Urinary bladder (tissue), 4 donors: ENCODE results near the gene SSB. TPM values are rescaled to one million over a fixed set of nuclear protein-coding genes. Genes with fewer than 3 reads are reported as not detected.
A peak's percentile ranks its signal among the peaks of the same experiment; 100 is the strongest.
"Not testable (repeated sequence)": the region's sequence is repeated elsewhere in the genome, so short reads cannot be mapped to it uniquely, and the experiment has no call there.

Source experiments
- DNase-seq: peaks from one replicate; pipeline ENCODE4 v3.0.0-alpha.2; 2015; ENCODE audit errors: extremely low spot score
- H3K27ac ChIP-seq: one replicate; pipeline ENCODE4 v1.5.1; 2013; ENCODE audit warnings: low read depth, mild to moderate bottlenecking, moderate library complexity
- H3K36me3 ChIP-seq: one replicate; pipeline ENCODE4 v1.6.1; 2013; ENCODE audit warnings: mild to moderate bottlenecking, moderate library complexity; ENCODE audit not compliant: insufficient read depth
- H3K4me1 ChIP-seq: one replicate; pipeline ENCODE4 v1.6.1; 2013; ENCODE audit warnings: mild to moderate bottlenecking, moderate library complexity; ENCODE audit not compliant: insufficient read depth
- H3K4me3 ChIP-seq: one replicate; pipeline ENCODE4 v1.5.1; 2013; ENCODE audit warnings: low read depth, low read length
- WGBS: extraction: QIAGEN DNeasy Blood & Tissue Kit; methylation state at CpG from one replicate; pipeline ENCODE4 v1.1.7; 2013; 5-methylcytosine and 5-hydroxymethylcytosine counted together
- polyA plus RNA-seq: library from polyadenylated mRNA; stranded (reverse); fragments of 200-250 nt; gene quantifications from one replicate; pipeline ENCODE4 v1.2.3, GENCODE V29; 2013
- total RNA-seq: library from RNA; depleted of rRNA; stranded (reverse); fragments of >200 nt; gene quantifications from one replicate; pipeline ENCODE4 v1.2.3, GENCODE V29; 2014
- donor health status: healthy with polysubstance abuse.
- donor health status: healthy.

SSB gene
- total and polyA plus RNA-seq, 2 donors, result 91.4 to 100 TPM

GRCh38 chr2:169828141-169828811, 29.6 kb downstream of the SSB start:
- peak overlapping the region; percentile 87 for H3K27ac ChIP-seq
- peaks cover 1% of the 10 kb centered on the region for H3K4me1 ChIP-seq
- no peaks in the 10 kb centered on the region for H3K36me3 ChIP-seq
- peak overlapping the region; percentile 89 for H3K4me3 ChIP-seq
- WGBS, result 1% methylated on average over 13 of the region's 13 CpGs
- no peak for DNase-seq

- 66% methylated on average over 1 of the region's 1 CpG for WGBS
- no peaks in the 10 kb centered on the region for H3K36me3 ChIP-seq
- no peak overlapping the region for H3K4me3 ChIP-seq
- H3K27ac ChIP-seq, result no peak overlapping the region
- peaks cover 1% of the 10 kb centered on the region for H3K4me1 ChIP-seq
- DNase-seq, result no peak
These were observed 35.7 kb downstream of the SSB start for GRCh38 chr2:169834401-169834800.

- 95% methylated on average over 2 of the region's 2 CpGs for WGBS
- no peaks in the 10 kb centered on the region for H3K4me1 ChIP-seq
- H3K27ac ChIP-seq, result no peak overlapping the region
- no peaks in the 10 kb centered on the region for H3K36me3 ChIP-seq
- no peak overlapping the region for H3K4me3 ChIP-seq
- no peak for DNase-seq
These were observed 40.2 kb downstream of the SSB start for GRCh38 chr2:169838743-169839489.

GRCh38 chr2:169839954-169840746, 41.5 kb downstream of the SSB start:
- Histone ChIP-seq H3K27ac (no peak overlapping the region), H3K4me3 (no peak overlapping the region)
- WGBS, result 43% methylated on average over 10 of the region's 10 CpGs

GRCh38 chr2:169840747-169841142, 42.1 kb downstream of the SSB start:
- WGBS, result 93% methylated on average over 2 of the region's 2 CpGs
- Histone ChIP-seq H3K36me3 (no peaks in the 10 kb centered on the region), H3K4me1 (no peaks in the 10 kb centered on the region), H3K4me3 (no peak overlapping the region), H3K27ac (no peak overlapping the region)
- DNase-seq, result no peak

More at GRCh38 chr2:169839954-169840746, 41.5 kb downstream of the SSB start:
- Histone ChIP-seq H3K36me3 (no peaks in the 10 kb centered on the region), H3K4me1 (no peaks in the 10 kb centered on the region)
- peak; percentile 26 for DNase-seq

GRCh38 chr2:169841625-169842024, 43.0 kb downstream of the SSB start:
- not testable (repeated sequence) for H3K27ac ChIP-seq, DNase-seq, H3K4me3 ChIP-seq, H3K36me3 ChIP-seq, H3K4me1 ChIP-seq
- 95% methylated on average over 20 of the region's 24 CpGs for WGBS

- no peak overlapping the region for H3K27ac ChIP-seq
- H3K36me3 ChIP-seq, result no peaks in the 10 kb centered on the region
- 97% methylated on average over 2 of the region's 2 CpGs for WGBS
- no peak for DNase-seq
- no peak overlapping the region for H3K4me3 ChIP-seq
- H3K4me1 ChIP-seq, result no peaks in the 10 kb centered on the region
These were observed 46.3 kb downstream of the SSB start for GRCh38 chr2:169845016-169845415.

GRCh38 chr2:169848959-169849693, 50.5 kb downstream of the SSB start:
- H3K4me3 ChIP-seq, H3K36me3 ChIP-seq, DNase-seq, H3K4me1 ChIP-seq, H3K27ac ChIP-seq: not testable (repeated sequence)
- WGBS, result 73% methylated on average over 8 of the region's 8 CpGs

GRCh38 chr2:169849710-169850109, 51.0 kb downstream of the SSB start:
- DNase-seq, result no peak
- Histone ChIP-seq H3K4me3 (no peak overlapping the region), H3K4me1 (no peaks in the 10 kb centered on the region), H3K27ac (no peak overlapping the region), H3K36me3 (no peaks in the 10 kb centered on the region)
- 91% methylated on average over 1 of the region's 1 CpG for WGBS

- 91% methylated on average over 4 of the region's 4 CpGs for WGBS
- Histone ChIP-seq H3K4me1 (no peaks in the 10 kb centered on the region), H3K36me3 (no peaks in the 10 kb centered on the region), H3K4me3 (no peak overlapping the region), H3K27ac (no peak overlapping the region)
- no peak for DNase-seq
These were observed 54.5 kb downstream of the SSB start for GRCh38 chr2:169853041-169853668.

- WGBS, result 96% methylated on average over 37 of the region's 42 CpGs
- H3K4me3 ChIP-seq, DNase-seq, H3K36me3 ChIP-seq, H3K27ac ChIP-seq, H3K4me1 ChIP-seq: not testable (repeated sequence)
These were observed 56.9 kb downstream of the SSB start for GRCh38 chr2:169855281-169856258.

- DNase-seq, result no peak
- H3K27ac ChIP-seq, result no peak overlapping the region
- H3K4me1 ChIP-seq, result no peaks in the 10 kb centered on the region
- 96% methylated on average over 4 of the region's 4 CpGs for WGBS
- H3K4me3 ChIP-seq, result no peak overlapping the region
- no peaks in the 10 kb centered on the region for H3K36me3 ChIP-seq
These were observed 60.8 kb downstream of the SSB start for GRCh38 chr2:169859423-169859822.
